ENCODE measurements around the gene ATR.
A peak's percentile ranks its signal among the peaks of the same experiment; 100 is the strongest.
"Not testable (repeated sequence)": the region's sequence is repeated elsewhere in the genome, so short reads cannot be mapped to it uniquely, and the experiment has no call there.

Gene ATR

DNA sequence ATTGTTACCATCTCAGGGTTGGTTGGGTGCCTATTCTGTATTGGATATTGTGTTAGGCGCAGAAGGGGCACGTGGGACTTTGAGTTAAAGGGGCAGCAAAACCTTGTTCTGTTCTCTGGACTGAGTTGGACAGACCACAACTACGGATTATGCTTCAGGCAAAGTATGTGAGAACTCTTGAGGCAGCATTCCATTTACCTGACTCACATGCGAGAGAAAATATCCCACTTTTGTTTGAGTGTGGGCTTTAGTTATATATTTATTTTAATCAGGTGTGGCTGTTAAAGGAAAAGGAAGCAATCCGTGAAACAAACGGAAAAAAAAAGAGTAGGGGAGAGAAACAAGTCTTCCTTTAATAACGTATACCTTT lies 17.0 kb upstream of the ATR start:
- DNase-seq (ENCODE audit: low read depth): peak; percentile 66
- TF ChIP-seq, protein P1, sequence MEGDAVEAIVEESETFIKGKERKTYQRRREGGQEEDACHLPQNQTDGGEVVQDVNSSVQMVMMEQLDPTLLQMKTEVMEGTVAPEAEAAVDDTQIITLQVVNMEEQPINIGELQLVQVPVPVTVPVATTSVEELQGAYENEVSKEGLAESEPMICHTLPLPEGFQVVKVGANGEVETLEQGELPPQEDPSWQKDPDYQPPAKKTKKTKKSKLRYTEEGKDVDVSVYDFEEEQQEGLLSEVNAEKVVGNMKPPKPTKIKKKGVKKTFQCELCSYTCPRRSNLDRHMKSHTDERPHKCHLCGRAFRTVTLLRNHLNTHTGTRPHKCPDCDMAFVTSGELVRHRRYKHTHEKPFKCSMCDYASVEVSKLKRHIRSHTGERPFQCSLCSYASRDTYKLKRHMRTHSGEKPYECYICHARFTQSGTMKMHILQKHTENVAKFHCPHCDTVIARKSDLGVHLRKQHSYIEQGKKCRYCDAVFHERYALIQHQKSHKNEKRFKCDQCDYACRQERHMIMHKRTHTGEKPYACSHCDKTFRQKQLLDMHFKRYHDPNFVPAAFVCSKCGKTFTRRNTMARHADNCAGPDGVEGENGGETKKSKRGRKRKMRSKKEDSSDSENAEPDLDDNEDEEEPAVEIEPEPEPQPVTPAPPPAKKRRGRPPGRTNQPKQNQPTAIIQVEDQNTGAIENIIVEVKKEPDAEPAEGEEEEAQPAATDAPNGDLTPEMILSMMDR (IDR thresholded peaks at IDR 0.05; ENCODE audit: insufficient read depth, low read depth, low read length, missing control alignments): no peak

DNA sequence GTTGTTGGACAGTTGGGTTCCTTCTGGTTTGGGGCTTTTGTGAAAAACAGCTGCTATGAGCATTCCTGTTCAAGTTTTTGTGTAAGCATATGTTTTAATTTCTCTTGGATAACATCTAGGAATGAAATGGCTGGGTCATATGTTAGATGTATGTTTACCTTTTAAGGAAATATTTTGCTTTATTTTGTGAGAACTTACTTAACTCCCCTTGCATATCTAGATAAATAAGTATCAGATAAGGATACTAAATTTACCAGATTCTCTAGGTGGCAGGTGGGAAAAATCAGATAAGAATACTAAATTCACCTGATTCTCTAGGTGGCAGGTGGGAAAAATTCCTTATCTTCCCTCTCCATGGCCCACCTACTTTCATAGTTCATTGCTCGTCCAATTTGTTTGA lies 16.6 kb upstream of the ATR start:
- H3K4me3 ChIP-seq (ENCODE audit: low read length): no peak overlapping the region
- DNase-seq (ENCODE audit: low read depth): no peak
- TF ChIP-seq, protein P1 (IDR thresholded peaks at IDR 0.05; ENCODE audit: insufficient read depth, low read depth, low read length, missing control alignments): no peak

More for the DNA sequence above, 17.0 kb upstream of the ATR start:
- peak overlapping the region; percentile 80 for H3K4me3 ChIP-seq (ENCODE audit: low read length)

- not testable (repeated sequence) for H3K4me3 ChIP-seq (ENCODE audit: low read length); DNase-seq (ENCODE audit: low read depth)
Observed at GRCh38 chr3:142592268-142592667, 13.7 kb upstream of the ATR start.

DNA sequence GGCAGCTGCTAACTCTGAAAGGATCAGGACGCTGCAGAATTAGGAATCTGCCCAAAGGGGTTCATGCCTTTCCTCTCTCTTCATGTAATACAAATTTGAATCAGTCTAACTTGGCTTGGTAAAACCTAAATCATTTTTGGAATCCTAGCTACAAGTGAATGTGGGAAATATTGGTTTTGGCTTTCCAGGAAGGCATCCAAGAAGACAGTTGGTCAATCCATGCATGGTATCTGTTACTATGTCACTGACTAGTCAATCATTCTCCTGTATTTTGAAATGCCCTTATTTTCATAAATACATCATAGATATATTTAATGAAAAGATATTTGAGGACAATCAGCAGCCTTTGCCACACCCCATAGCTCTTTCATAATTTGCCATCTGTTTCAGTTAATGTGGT lies 10.2 kb upstream of the ATR start:
- no peak overlapping the region for H3K4me3 ChIP-seq (ENCODE audit: low read length)
- TF ChIP-seq, protein P1 (IDR thresholded peaks at IDR 0.05; ENCODE audit: insufficient read depth, low read depth, low read length, missing control alignments): no peak
- no peak for DNase-seq (ENCODE audit: low read depth)

GRCh38 chr3:142586803-142587406 lies 8.4 kb upstream of the ATR start:
- TF ChIP-seq, protein P1 (IDR thresholded peaks at IDR 0.05; ENCODE audit: insufficient read depth, low read depth, low read length, missing control alignments): peak; percentile 64
- peak; percentile 85 for DNase-seq (ENCODE audit: low read depth)
- H3K4me3 ChIP-seq (ENCODE audit: low read length): no peak overlapping the region

DNA sequence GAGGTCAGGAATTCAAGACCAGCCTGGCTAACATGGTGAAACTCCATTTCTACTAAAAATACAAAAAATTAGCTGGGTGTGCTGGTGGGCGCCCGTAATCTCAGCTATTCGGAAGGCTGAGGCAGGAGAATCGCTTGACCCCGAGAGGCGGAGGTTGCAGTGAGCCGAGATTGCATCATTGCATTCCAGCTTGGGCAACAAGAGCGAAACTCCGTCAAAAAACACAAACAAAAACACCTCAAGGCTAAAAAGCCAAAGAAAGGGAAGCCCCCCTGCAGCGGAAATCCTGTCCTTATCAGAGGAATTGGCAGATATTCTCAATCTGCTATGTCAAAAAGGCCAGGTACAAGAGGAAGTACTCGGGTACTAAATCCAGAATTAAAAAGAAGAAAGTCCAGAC lies 2.5 kb upstream of the ATR start:
- H3K4me3 ChIP-seq (ENCODE audit: low read length); DNase-seq (ENCODE audit: low read depth): not testable (repeated sequence)

DNA sequence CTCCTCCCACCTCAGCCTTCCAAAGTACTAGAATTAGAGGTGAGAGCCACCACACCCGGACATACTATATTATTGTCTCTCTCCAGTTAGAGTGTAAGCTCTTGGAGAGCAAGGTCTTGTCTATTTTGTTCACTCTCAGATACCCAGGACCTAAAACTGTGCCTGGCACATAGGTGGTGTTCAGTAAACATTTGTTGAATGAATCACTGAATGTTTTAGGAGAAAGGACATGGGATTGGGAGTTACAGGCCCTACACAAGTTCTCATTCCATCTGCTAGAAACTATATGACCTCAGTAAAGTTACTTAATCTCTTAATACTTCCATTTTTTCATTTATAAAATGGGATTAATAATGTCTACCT lies 1.5 kb upstream of the ATR start:
- no peak overlapping the region for H3K4me3 ChIP-seq (ENCODE audit: low read length)
- TF ChIP-seq, protein P1 (IDR thresholded peaks at IDR 0.05; ENCODE audit: insufficient read depth, low read depth, low read length, missing control alignments): no peak
- DNase-seq (ENCODE audit: low read depth): no peak

- peak; percentile 14 for DNase-seq (ENCODE audit: low read depth)
- TF ChIP-seq, protein P1 (IDR thresholded peaks at IDR 0.05; ENCODE audit: insufficient read depth, low read depth, low read length, missing control alignments): no peak
- peak overlapping the region; percentile 98 for H3K4me3 ChIP-seq (ENCODE audit: low read length)
Observed at GRCh38 chr3:142577696-142578328, 721 bp downstream of the ATR start.
